Measurements from ENCODE around the gene SERTAD2. TPM values are rescaled to one million over a fixed set of nuclear protein-coding genes. Genes with fewer than 3 reads are reported as not detected.

The SERTAD2 gene
- polyA plus RNA-seq, 1 donor = 25.2 TPM

DNA sequence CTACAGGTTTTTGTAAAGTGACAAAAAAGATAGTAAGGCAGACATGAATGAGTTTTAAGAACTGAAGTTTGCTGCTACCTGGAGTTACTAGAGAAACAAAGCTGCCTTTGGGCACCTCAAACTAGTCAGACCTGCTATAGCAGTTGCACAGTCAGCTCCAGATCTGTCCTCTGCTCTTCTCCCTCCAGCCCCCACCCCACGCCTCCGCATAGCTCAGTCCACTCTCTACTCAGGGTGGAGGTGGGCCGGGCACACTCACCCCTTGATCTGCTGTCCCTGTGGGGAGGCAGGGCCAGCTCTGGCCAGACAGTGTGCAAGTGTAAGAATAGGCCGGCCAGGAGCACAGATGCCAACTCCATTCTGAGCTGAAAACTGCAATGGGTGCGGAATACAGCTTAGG is 4.1 kb downstream of the SERTAD2 start:
- no peak for DNase-seq

DNA sequence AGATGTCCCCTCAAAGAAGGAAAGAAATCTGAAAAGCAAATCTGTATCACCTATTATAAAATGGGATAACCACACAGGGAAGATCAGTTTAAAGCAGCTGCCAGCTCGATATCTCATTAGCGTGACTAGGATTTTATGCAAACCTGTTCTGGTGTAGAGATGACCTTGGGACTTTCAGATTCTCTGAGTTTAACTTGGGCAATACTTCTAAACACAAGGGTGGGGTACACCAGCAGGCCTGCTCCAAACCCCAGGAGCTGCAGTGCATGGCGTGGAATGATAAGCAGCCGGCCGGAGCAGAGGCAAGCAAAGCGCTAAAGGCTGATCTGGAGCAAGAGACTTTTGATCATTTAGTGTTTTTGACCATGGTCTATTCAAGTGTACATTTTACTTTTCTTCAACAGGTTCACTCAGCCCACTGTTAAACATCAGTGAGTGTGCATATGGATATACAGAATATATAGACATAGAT is 4.7 kb downstream of the SERTAD2 start:
- no peak for DNase-seq

DNA sequence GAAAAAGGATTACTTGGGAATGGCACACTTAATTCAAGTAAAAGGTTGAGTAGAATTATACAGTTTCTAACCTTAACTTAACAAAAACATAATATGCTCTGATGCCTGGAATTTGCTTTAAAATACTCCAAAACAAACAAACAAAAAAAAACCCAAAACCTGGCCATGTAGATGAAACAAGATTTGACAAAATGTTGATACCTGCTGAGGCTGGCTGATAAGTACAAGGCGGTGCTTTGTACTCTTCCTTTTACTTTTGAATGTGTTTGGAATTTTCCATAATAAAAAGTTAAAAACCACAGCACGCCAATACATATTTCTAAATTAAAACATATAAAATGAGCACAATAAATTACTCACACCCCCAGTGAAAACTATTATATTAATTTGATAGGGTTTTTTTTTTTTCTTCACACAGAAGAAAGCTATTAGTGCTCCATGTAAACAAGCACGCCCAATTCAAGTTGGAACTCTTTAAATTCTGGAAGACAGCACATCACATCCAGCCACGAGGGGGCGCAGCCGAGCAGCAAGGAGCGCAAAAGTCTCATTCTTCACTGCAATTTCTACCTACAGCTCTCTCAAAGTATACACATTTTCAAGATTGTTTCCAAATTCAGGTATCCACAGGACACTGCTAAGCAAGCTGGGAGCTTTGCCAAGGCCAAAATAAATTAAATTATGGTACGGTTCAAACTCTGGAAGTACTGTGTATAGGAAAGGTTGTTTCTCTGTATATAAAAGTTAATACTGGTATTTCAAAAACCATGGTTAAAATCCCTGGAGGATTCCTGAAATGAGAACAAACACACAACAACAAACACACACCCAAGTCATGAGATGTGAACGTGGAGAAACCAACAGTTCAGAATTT is 7.5 kb downstream of the SERTAD2 start:
- DNase-seq = peak; percentile 84

DNA sequence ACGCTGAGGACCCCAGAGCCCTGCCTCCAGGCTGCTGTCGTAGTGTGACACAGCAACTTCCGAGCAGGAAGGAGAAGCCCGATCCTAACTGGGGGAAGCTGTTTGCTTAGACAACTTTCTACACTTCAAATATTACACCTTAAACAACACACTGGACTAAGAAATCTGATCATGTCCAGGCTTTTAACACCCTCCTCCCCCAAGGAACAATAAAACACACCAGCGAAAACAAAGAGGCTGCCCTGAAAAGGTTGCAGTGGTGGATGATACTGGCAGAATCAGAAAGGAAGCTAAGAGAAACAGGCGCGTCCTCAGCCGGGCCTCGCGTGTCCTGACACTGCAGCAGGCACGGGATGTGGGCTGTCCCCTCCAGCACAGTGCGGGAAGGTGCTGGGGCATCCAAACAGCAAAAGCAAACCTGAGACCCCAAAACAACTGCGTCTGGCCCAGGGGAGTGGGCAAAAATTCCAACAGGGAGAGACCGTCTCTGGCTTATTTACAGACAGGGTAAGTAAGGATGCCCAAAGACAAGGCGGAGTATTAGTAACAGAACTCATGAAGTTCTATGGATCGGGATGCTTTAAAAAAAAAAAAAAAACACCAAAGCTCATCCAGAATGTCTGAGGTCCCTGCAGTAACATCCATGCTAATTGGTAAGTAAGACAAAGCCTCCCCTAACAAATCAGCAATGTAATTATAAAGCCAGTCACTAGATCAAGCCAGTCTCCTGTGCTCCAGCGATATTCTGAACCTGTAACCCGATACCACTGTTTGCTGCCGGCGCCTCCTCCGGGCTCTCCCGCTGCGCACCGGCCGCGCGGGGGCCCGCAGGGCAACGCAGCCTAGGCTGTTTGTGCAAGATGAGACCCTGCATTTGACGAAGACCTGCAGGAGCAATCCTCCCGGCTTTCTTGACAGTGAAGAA is 9.0 kb downstream of the SERTAD2 start:
- peak; percentile 94 for DNase-seq

DNA sequence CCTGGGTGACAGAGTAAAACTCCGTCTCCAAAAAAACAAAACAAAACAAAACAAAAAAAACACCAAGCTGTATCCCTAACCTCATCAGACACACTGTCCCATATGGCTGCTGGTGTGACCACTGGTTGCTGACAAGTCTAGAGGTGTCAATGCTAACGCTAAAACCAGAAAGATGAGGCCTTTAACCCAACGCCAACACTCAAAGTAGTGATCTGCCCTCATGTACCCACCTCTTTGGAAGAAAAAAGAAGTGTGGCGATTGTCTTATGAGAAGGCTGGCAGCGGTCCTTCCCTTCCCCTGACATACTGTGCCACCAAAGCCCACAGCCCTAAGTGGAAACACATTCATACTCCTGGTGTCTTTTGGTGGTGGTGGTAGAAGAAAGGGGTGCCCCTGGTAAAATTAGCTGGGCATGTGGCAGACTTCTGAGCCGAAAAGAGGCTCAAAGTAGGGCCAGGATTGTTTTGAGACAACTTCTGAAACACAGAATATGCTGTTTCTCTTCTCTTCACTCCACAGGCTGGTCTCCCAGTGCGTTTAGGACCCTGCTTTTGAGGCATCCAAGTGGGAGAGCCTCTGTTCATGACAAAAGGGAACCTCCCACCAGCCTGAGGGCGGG is 9.8 kb downstream of the SERTAD2 start:
- no peak for DNase-seq

DNA sequence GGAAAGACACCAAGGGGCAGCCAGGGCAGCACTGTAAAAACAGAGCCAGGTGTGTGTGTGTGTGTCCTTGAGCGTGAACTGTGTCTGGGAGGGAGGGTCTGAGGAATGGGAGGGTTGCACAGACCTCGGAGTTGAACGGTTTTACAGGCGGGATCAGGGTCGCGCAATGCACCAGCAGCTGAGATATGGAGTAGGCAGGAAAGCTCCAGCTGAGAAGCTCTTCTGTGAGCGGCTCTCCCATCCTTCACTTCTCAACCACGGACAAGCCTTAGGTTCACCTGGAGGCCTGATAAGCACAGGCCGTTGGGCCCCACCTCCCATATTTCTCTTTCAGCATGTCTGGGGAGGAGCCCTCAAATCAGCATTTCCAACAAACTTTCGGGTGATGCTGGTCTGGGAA is 12.1 kb downstream of the SERTAD2 start:
- DNase-seq = no peak

DNA sequence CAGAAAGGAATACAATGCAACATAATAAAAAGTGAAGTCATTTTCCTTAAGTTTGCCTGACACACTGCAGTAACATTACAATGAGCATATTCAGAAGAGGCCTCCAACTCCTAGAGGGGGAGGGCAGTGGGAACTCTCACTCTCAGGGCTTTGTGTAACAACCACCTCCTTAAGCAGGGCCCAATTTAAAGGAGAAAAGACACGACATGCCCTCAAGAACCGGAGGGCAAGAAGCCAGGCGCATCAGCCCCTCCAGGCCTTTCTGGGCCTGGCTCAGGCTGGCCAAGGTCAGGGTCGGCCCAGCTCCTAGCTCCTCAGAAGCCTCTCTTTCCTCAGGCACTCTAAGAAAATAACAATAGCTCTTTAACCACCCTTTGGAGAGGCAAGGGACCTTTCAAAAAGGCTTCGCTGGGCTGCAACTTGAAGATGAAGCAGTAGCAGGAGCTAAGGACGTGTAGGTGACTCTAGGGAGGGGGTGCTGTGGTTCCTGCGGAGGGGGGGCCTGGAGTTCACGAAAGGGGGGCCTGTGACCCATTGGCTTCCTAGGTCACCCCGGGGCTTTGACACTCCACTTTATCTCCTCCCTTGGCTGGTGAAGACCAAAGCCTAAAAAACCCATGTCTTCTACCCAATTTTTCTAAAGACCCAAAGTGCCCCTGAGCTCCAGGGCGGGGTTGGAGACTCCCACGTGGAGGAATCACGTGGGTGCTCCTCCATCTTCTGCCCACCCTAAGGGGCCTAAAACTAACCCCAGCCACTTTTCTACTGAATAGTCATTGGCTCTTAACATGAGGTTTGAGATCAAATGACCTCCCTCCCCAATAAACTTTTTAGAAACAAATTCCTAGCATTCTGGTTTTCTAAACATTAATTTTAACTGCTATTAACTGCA is 13.3 kb downstream of the SERTAD2 start:
- DNase-seq = no peak

DNA sequence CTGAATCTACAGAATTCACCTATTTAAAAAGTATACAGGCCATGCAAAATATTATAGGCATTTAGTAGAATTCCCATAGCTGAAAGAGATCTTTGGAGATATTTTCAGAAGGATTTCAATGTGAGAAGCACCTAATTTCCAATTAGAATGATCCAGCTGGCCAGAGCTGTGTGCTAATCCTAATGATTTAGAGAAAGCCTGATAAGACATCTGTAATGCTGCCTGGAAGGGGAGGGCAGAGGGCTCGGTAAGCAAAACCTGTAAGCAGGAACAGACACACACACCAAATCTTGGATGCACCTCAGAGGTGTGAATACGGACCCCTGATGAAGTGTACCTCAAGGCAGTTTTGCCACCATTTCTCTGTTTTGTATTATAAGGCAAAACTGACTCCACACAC is 14.0 kb downstream of the SERTAD2 start:
- no peak for DNase-seq

DNA sequence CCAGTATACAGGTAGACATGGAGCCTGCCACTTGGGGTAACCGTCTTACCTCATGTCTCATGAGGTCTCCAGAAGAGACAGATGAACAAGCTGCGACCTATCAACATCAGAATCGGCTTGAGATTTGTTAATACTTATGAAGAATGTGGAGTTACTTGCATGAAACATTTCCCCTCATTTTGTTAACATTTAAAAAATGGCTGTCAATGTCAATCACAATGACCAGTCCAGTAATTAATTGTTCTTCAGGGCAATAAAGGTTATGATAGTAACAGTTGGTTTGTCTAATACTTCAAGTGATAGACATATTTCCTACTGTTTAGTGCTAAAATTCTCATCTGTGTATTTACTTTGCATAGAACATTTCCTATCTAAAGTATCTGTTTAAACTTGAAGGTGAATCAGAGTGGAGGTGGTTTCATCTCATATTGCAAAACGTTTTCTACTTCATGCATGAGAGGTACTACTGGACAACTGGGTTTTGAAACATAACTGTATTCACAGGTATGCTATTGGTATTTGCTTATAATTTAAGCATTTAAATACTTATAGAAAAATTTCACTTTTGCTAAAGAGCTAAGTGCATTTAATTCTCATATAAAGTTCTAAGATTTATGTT is 15.1 kb downstream of the SERTAD2 start:
- DNase-seq = no peak

DNA sequence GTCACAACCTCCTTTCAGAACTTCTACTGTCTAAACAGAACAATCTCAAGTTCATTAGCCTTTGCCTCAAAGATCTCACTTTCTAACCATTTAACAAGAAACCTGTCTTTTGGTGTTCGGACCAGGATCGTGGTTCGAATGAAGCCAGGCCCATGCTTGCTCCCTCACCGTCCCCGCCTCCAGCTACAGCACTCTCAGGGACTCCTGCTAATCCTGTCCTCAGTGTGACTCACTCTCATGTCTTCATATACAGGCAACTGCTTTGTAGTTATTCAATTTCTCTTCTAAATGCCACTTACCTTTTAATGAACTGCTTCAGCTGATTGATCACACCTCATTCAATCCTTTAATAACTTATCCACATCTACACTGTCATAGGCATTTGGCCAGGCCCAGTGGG is 15.8 kb downstream of the SERTAD2 start:
- DNase-seq = no peak

DNA sequence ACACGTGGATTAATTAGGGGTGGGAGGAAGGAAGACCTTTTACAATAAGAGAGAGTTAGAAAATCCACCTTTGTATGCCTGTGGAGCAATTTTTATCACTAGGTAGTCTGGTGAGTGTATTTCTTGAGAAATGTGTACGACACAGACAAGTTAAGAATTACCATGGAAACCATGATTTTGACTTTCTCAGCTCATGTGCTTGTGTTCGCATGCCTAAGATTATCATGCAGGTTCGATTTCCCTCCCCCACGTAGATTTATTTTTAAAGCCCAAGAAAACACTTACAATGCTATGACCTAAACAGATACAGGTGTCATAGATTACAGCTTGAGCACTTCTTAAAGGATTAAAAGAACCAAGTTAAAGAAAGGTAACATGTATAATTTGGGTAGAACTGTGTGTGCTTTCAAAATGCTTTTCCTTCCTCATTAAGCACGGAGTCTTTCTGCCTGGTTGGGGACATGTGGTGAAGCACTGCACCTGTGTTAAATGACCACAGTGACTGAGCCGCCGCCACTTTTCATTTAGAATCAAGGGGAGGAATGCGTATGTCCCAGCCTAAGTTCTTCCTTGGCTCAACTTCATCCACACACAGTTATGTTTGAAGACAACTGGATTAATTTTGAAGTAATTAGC is 16.6 kb downstream of the SERTAD2 start:
- DNase-seq = no peak

DNA sequence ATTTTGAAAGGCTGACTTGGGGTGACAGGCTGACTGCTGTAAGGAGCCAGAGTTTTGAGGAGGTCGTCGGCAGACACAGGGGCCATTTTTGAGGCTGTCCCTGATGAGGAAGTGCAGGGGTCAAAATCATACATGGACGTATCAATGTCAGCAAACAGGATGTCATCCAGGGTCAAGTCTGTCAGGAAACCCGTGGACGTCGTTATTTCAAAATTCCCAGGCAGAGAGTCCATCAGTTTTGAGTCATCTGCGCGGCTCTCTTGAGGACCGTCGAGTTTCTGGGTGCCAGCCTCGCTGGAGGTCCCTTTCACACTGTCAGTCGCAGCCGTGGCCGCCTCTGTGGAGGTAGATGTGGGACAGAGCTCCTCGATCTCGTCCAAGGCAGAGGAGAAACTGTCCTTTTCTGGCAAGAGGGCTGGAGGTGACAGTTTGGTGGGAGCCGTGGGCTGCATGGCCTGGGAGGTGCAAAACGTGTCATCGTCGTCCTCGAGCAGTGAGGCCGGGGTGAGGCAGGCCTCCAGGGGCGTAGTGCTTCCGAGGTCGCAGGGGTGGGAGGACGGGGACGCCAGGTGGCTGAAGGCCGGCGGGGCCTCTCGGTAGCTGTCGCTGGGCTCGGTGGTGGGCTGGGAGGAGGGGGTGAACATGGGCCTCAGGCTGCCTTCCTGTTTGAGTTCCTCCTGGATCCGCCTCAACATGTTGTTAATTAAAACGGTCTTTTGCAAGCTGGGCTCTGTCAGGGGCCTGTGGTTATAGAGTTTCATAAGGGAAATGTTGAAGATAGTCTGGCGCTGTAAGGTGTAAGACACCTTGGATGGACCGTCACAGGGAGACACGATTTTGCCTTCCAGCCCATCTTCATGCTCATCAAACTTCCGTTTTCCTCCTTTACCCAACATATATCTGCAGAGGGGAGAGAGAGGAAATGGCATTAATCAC is 17.5 kb downstream of the SERTAD2 start:
- no peak for DNase-seq

DNA sequence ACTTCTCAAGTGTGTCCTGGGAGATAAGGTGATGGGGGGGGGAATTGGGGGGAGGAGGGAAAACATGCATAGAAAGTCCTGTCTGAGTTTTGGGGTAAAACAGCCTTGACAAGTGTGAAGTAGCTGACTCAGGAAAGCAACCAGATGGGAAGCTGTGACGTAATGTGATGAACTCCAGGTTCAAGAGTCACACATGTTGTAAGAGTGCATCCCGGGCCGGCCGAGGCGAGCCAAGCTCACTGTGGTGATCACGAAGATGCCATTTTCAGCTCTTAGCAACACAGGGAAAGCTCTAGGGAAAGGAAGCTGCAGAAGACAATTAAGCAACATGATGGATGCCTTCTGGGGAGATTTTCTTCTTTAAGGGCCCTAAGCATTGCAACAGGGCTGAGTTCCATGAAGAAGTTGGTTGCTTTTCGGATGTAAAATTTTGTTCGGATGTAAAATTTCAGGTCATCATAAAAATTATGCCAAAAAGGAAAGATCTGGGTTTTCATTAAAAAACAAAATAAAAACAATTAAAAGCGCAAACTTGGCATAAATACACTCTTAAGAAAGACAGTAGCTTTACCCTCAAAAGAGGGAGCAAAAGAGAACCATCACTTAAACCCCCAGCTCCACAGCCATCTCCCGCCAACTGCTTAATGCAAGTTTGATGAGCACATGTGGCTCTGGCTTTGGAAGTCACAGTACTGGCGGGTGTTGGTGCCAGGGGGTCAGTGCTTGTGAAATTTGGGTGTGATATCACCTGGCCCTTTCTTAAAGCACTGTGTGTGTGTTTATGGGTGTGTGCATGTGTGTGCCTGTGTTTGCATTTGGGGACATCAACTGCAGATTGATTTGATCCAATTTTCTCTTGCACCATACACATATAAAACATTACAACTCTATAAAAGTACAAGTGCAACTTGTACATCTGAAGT is 19.1 kb downstream of the SERTAD2 start:
- DNase-seq = no peak

DNA sequence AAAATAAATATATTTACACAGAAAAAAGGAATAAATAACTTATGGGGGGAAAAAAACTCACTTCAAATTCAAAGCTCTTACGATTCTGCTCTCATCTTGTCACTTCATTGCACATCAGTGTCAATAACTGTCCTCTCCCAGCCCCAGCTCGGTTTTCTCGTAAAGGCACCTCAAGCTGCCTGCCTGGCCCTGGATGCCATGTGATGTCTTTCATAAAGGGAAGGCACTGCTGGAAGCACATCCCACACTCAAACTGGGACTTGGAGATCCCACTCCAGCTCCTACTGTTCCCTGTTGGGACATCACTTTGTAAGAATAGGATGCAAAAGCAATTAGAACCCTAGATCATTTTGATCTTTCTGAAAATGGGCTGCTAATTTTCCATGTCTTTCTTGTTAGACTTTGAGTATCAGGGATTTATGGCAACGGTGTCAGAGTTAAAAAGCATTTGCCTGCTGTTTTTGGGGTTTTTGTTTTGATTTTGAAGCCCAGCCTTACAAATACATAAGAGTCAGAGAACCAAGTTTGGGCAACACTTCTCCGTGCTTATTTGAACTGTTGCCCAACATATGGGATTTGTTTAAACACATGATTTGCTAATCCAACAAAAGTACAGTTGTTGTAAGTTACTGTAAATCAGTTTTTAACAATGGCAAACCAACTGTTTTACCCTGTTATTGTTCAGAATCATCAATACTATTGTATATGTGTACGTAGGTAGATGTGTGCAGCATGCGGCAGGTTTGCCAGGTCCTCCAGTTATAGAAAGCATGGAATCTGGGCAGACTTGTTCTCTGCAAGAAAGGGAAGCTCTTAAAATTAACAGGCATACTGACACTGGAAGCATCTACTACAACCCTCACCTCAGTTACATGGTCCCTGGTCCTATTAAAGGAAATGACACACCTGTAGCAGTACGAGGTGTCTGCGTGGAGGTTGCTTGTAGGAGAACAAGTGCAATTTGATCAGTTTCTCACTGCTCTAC is 20.6 kb downstream of the SERTAD2 start:
- no peak for DNase-seq

DNA sequence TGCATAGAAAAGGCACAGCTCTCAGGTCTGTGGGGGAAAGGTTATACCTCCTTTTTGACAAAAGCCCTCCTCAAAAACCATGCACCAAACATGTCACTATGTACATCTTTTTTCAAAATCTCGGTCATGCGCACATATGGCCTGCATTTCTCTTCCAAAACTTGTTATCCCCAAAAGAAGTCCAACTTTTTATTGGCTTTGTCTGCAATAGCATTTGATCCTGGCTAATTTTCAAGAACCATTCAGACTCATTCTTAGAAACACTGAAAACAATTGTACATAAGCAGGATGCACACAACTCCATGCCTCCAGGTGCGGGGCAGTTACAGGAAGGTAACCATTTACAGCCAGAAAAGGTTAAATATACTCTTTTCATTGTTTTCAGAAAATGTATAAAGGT is 21.9 kb downstream of the SERTAD2 start:
- no peak for DNase-seq

DNA sequence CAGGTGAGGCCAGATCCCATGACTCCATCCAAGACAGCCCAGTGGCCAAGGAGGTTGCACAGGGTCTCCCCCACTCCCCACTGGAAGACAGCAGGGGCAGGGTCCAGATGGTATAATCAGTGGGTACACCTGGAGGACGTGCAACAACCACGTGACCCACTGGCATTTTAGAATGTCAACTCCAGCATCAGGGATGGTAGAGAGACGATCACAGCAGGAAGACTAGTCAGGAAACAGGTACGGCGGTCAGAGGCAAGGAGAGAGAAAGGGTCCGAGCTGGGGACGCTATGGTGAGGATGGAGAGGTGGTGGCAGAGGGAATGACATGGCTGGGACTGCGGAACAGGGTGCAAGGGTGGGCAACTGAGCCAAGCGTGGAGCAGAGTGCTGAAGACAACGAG is 23.0 kb downstream of the SERTAD2 start:
- no peak for DNase-seq

DNA sequence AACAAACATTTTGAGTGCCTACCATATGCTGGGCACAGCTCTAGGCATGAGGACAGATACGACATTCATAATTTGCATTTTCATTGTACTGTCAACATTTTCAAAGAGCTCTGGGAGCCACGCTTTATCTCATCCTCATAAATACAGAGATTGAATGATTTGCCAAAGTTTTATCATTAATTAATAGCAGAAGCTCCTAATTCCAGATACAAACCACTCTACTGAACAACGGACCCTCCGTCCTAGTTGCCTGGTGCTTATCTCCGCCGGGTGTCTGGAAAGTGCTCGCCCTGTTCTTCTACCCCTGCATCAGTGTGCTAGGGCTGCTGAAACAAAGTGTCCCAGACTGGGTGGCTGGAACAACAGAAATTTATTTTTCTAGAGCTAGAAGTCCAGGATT is 23.8 kb downstream of the SERTAD2 start:
- no peak for DNase-seq
